Left renal cortex interstitium (tissue), 4 donors: ENCODE measurements around the gene SDHAF2. TPM values are rescaled to one million over a fixed set of nuclear protein-coding genes. Genes with fewer than 3 reads are reported as not detected.

Experiments used
- DNase-seq, 4 donors: peaks; one replicate each; pipeline ENCODE4 v3.0.0-alpha.2; 2013; ENCODE audit warnings: low read depth in 4 of 4, low spot score in 2 of 4, missing footprints in 1 of 4
- polyA plus RNA-seq, 4 donors: library from polyadenylated mRNA; unstranded; fragments of 120-200 nt; gene quantifications; one replicate each; pipeline ENCODE4 v1.2.1, GENCODE V29; 2013; ENCODE audit not compliant: insufficient read length in 4 of 4

Gene SDHAF2
- polyA plus RNA-seq, 4 donors: 39.8 to 49.7 (median 46.4) TPM

DNA sequence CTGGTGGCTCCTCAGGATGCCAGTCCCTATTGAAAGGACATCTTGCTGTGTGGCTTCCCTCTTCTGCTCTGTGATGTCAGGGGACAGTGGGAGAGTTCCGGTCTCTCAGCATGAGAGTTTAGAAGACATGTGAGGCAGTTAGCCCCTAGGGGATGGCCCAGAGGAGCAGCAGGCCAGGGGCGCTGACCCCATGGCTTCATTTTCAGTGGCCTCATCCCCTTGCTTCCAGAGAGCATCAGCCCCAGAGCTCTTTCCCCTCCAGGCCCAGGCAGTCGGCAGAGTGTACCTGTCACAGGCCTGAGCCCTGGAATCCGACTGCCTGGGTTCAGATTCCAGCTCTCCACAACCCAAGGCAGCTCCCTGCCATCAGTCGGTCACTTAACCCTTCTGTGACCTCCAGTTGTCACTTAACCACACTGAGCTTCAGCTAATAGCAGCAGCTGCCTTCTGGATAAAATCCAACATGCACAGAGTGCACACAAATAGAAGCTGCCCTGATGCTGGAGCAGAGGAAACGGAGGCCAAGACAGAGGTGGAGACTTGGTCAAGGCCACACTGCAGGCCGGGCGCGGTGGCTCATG, 64.5 kb downstream of the SDHAF2 start:
- no peak for DNase-seq

DNA sequence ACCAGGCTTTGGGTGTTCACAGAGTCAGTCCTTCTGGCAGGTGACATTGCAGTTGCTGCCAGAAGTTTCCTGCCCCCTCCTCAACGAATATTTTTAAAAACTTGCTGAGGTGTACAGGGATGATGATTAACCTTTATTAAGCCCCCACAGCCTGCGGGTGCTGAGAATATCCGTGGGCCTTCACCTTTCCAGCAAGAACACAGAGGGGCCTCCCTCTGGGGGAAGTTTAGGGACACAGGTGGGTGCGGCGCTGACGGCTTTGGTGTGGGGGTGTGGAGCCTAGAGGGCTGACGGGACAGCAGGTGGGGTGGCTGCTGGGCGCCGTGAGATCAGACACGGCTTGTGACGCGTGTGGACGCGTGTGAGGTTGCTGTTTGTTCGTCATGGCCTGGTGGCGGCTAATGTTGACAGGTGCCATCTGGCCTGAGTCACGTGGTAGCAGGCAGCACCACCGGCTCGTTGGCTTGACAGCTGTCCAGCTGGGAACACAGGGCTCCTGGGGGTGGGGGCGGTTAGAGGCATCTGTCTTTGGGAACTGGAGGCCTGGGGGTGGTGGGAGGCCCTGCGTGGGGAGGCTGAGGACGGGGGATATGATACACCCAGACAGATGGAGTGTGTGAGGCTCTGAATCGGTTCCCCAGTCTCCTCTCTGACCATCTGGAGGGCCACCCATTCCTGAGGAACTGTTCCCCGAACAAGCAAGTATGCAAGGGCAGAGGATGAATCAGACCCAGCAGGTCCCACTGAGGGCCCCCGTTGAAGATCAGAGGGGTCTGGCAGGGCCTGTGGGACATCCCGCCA, 66.1 kb downstream of the SDHAF2 start:
- peak in 1 of 4 donors; percentile 50 for DNase-seq

Other genes starting within 250 kb of the SDHAF2 start
- gene PGA3, start 226.6 kb upstream of the SDHAF2 start, polyA plus RNA-seq: under 1 TPM in 2 of 4 donors, not detected in 2; 0.12 to 0.43 TPM
- 1 to 10 TPM in 1 of 4 donors, under 1 TPM in 3; 0.46 to 1.1 (median 0.72) TPM for gene PGA4, start 207.8 kb upstream of the SDHAF2 start, polyA plus RNA-seq
- under 1 TPM in 2 of 4 donors, not detected in 2; 0.19 to 0.53 TPM for gene PGA5, start 188.9 kb upstream of the SDHAF2 start, polyA plus RNA-seq
- gene VWCE, start 134.8 kb upstream of the SDHAF2 start, polyA plus RNA-seq: 1 to 10 TPM; 1.5 to 4.0 (median 2.9) TPM
- gene DDB1, start 97.0 kb upstream of the SDHAF2 start, polyA plus RNA-seq: 100 to 1,000 TPM; 212 to 240 (median 219) TPM
- gene TKFC, start 96.9 kb upstream of the SDHAF2 start, polyA plus RNA-seq: 10 to 100 TPM; 47.2 to 67.9 (median 58.9) TPM
- 10 to 100 TPM; 23.9 to 33.4 (median 30.2) TPM for gene CYB561A3, start 68.2 kb upstream of the SDHAF2 start, polyA plus RNA-seq
- 10 to 100 TPM; 38.0 to 57.9 (median 51.0) TPM for gene TMEM138, start 67.8 kb upstream of the SDHAF2 start, polyA plus RNA-seq
- gene TMEM216, start 37.5 kb upstream of the SDHAF2 start, polyA plus RNA-seq: 10 to 100 TPM; 29.3 to 35.5 (median 31.9) TPM
- gene CPSF7, start 149 bp upstream of the SDHAF2 start, polyA plus RNA-seq: 100 to 1,000 TPM in 2 of 4 donors, 10 to 100 TPM in 2; 82.4 to 135 (median 111) TPM
- gene LRRC10B, start 78.6 kb downstream of the SDHAF2 start, polyA plus RNA-seq: 1 to 10 TPM; 1.1 to 3.2 (median 1.6) TPM
- gene SYT7, start 151.0 kb downstream of the SDHAF2 start, polyA plus RNA-seq: 1 to 10 TPM; 4.9 to 7.1 (median 6.0) TPM